GM12874 (cell line): ENCODE data around the gene IGFBP7.

Experiments
- CTCF ChIP-seq: IDR thresholded peaks from 2 replicates; pipeline ENCODE4 v1.5.1; 2011; ENCODE audit warnings: low read depth, mild to moderate bottlenecking, control low read depth, low read length, moderate library complexity; ENCODE audit not compliant: insufficient read depth

IGFBP7 gene

GRCh38 chr4:57146444-57146843, 36.3 kb upstream of the IGFBP7 start:
- TF ChIP-seq CTCF = no peak

GRCh38 chr4:57144466-57144865, 34.3 kb upstream of the IGFBP7 start:
- no peak for TF ChIP-seq CTCF

- TF ChIP-seq CTCF = no peak
Measured at GRCh38 chr4:57139783-57140182, 29.6 kb upstream of the IGFBP7 start.

GRCh38 chr4:57137261-57137660, 27.1 kb upstream of the IGFBP7 start:
- TF ChIP-seq CTCF = no peak

GRCh38 chr4:57136281-57136680, 26.1 kb upstream of the IGFBP7 start:
- no peak for TF ChIP-seq CTCF

GRCh38 chr4:57132743-57133137, 22.6 kb upstream of the IGFBP7 start:
- TF ChIP-seq CTCF = no peak

- TF ChIP-seq CTCF = no peak
Measured at GRCh38 chr4:57131849-57132742, 21.9 kb upstream of the IGFBP7 start.
